GM21381 (cell line): ENCODE results near the gene ZWILCH.
"Not testable (repeated sequence)": the region's sequence is repeated elsewhere in the genome, so short reads cannot be mapped to it uniquely, and the experiment has no call there.

ENCODE experiments used
- ATAC-seq: cut with Tn5 transposase; IDR thresholded peaks from one replicate; pipeline ENCODE4 v1.9.1; 2021; ENCODE audit warnings: mild to moderate bottlenecking, moderate library complexity; ENCODE audit not compliant: unreplicated experiment

The ZWILCH gene

GRCh38 chr15:66574596-66574950, 69.4 kb downstream of the ZWILCH start:
- no peak for ATAC-seq

GRCh38 chr15:66578286-66578875, 73.3 kb downstream of the ZWILCH start:
- no peak for ATAC-seq

GRCh38 chr15:66580643-66581042, 75.5 kb downstream of the ZWILCH start:
- no peak for ATAC-seq

- ATAC-seq = no peak
Observed at GRCh38 chr15:66581972-66582537, 76.9 kb downstream of the ZWILCH start.

GRCh38 chr15:66586155-66586976, 81.2 kb downstream of the ZWILCH start:
- ATAC-seq = no peak

- no peak for ATAC-seq
Observed at GRCh38 chr15:66587020-66587419, 81.9 kb downstream of the ZWILCH start.

- no peak for ATAC-seq
Observed at GRCh38 chr15:66587749-66588148, 82.6 kb downstream of the ZWILCH start.

- no peak for ATAC-seq
Observed at GRCh38 chr15:66588537-66588936, 83.4 kb downstream of the ZWILCH start.

- no peak for ATAC-seq
Observed at GRCh38 chr15:66588971-66589370, 83.8 kb downstream of the ZWILCH start.

GRCh38 chr15:66589429-66589828, 84.3 kb downstream of the ZWILCH start:
- not testable (repeated sequence) for ATAC-seq

GRCh38 chr15:66590435-66590834, 85.3 kb downstream of the ZWILCH start:
- ATAC-seq = no peak

- no peak for ATAC-seq
Observed at GRCh38 chr15:66591322-66591862, 86.3 kb downstream of the ZWILCH start.

GRCh38 chr15:66592505-66593218, 87.5 kb downstream of the ZWILCH start:
- no peak for ATAC-seq

- ATAC-seq = no peak
Observed at GRCh38 chr15:66593219-66593780, 88.2 kb downstream of the ZWILCH start.

GRCh38 chr15:66594344-66594743, 89.2 kb downstream of the ZWILCH start:
- ATAC-seq = no peak

- no peak for ATAC-seq
Observed at GRCh38 chr15:66594836-66595235, 89.7 kb downstream of the ZWILCH start.

GRCh38 chr15:66595332-66595731, 90.2 kb downstream of the ZWILCH start:
- no peak for ATAC-seq

- ATAC-seq = no peak
Observed at GRCh38 chr15:66595931-66596545, 90.9 kb downstream of the ZWILCH start.

- ATAC-seq = no peak
Observed at GRCh38 chr15:66598095-66598815, 93.1 kb downstream of the ZWILCH start.
